Activated CD8-positive, alpha-beta T cell treated with anti-CD3 and anti-CD28 coated beads, Interleukin-2, amount 10 ng/mL, durations not matched to agents 7 days and 5 days (primary cell): Measurements from ENCODE around the gene MAPKAPK5. TPM values are rescaled to one million over a fixed set of nuclear protein-coding genes. Genes with fewer than 3 reads are reported as not detected.

Source experiments
- ATAC-seq: fragments of 150-1000 bp; cut with Tn5 transposase; one replicate; pipeline ENCODE4 v1.10.0; 2021; ENCODE audit warnings: moderate library complexity
- CTCF ChIA-PET: fragments of 350-600 bp; sonication (Branson Sonifier 250); formaldehyde crosslinking; loops from one replicate; lab custom pipeline; 2021; ENCODE audit warnings: antibody characterized with exemption; lab: Charles Lee
- POLR2A ChIA-PET: fragments of 350-600 bp; sonication (Branson Sonifier 250); formaldehyde crosslinking; loops from one replicate; lab custom pipeline; 2021; ENCODE audit warnings: antibody characterized with exemption; lab: Charles Lee
- DNase-seq: peaks from one replicate; pipeline ENCODE4 v3.0.0-alpha.2; 2020
- H3K27ac Mint-ChIP-seq: one replicate; pipeline ENCODE4 v1.8.0; 2021; ENCODE audit warnings: mild to moderate bottlenecking, mixed read lengths
- H3K27me3 Mint-ChIP-seq: one replicate; pipeline ENCODE4 v1.8.0; 2021; ENCODE audit warnings: low read depth, mixed read lengths
- H3K36me3 Mint-ChIP-seq: one replicate; pipeline ENCODE4 v1.8.0; 2021; ENCODE audit warnings: low read depth, mixed read lengths
- H3K4me1 Mint-ChIP-seq: one replicate; pipeline ENCODE4 v1.8.0; 2021; ENCODE audit warnings: low read depth, mixed read lengths
- H3K4me3 Mint-ChIP-seq: one replicate; pipeline ENCODE4 v1.8.0; 2021; ENCODE audit warnings: mild to moderate bottlenecking, mixed read lengths
- H3K9me3 Mint-ChIP-seq: one replicate; pipeline ENCODE4 v1.8.0; 2022; ENCODE audit warnings: mixed read lengths; ENCODE audit not compliant: insufficient read depth
- total RNA-seq, 2 experiments: library from RNA; stranded (reverse); gene quantifications; one replicate each; pipeline ENCODE4 v1.2.3, GENCODE V29; 2021

Gene MAPKAPK5
- total RNA-seq, 2 experiments from 2014 or later = 49.5 to 59.9 TPM

- H3K36me3 Mint-ChIP-seq = peaks cover 25% of the 10 kb centered on the region
- H3K27ac Mint-ChIP-seq = no peak overlapping the region
- H3K4me1 Mint-ChIP-seq = no peaks in the 10 kb centered on the region
- DNase-seq (no peak), ATAC-seq (no peak)
- CTCF ChIA-PET = interaction anchor here (0.7 kb wide), 1 partner anchor 52 kb away, joined by 3 read pairs; no protein-coding TSS in a partner anchor
- no peaks in the 10 kb centered on the region for H3K9me3 Mint-ChIP-seq
- POLR2A ChIA-PET = no interaction called here
- H3K4me3 Mint-ChIP-seq = no peak overlapping the region
- no peaks in the 10 kb centered on the region for H3K27me3 Mint-ChIP-seq
Measured at GRCh38 chr12:111864913-111865312, 22.9 kb downstream of the MAPKAPK5 start.

GRCh38 chr12:111867531-111867930 is 25.5 kb downstream of the MAPKAPK5 start:
- ChIA-PET CTCF (no interaction called here), POLR2A (no interaction called here)
- Mint-ChIP-seq H3K27ac (no peak overlapping the region), H3K4me1 (no peaks in the 10 kb centered on the region), H3K4me3 (no peak overlapping the region), H3K9me3 (no peaks in the 10 kb centered on the region), H3K27me3 (no peaks in the 10 kb centered on the region), H3K36me3 (peaks cover 42% of the 10 kb centered on the region)
- ATAC-seq = no peak
- DNase-seq = no peak

- no peaks in the 10 kb centered on the region for H3K4me1 Mint-ChIP-seq
- DNase-seq (no peak), ATAC-seq (no peak)
- H3K4me3 Mint-ChIP-seq = no peak overlapping the region
- no peak overlapping the region for H3K27ac Mint-ChIP-seq
- H3K27me3 Mint-ChIP-seq = no peaks in the 10 kb centered on the region
- peaks cover 51% of the 10 kb centered on the region for H3K36me3 Mint-ChIP-seq
- H3K9me3 Mint-ChIP-seq = no peaks in the 10 kb centered on the region
- ChIA-PET POLR2A (interaction anchor here (0.8 kb wide), 1 partner anchor 23 kb away, joined by 3 read pairs; no protein-coding TSS in a partner anchor), CTCF (interaction anchor here (0.7 to 1.2 kb wide), 2 partner anchors 18 to 27 kb away, joined by 3 to 4 read pairs; partner anchors contain the start of gene MAPKAPK5)
Measured at GRCh38 chr12:111868676-111869588, 26.9 kb downstream of the MAPKAPK5 start.

- H3K9me3 Mint-ChIP-seq = no peaks in the 10 kb centered on the region
- ChIA-PET POLR2A (no interaction called here), CTCF (interaction anchor here (1.2 kb wide), 1 partner anchor 17 kb away, joined by 4 read pairs; no protein-coding TSS in a partner anchor)
- DNase-seq = no peak
- H3K36me3 Mint-ChIP-seq = peaks cover 51% of the 10 kb centered on the region
- H3K27ac Mint-ChIP-seq = no peak overlapping the region
- no peak overlapping the region for H3K4me3 Mint-ChIP-seq
- ATAC-seq = no peak
- H3K4me1 Mint-ChIP-seq = no peaks in the 10 kb centered on the region
- no peaks in the 10 kb centered on the region for H3K27me3 Mint-ChIP-seq
Measured at GRCh38 chr12:111869671-111870070, 27.6 kb downstream of the MAPKAPK5 start.

GRCh38 chr12:111870216-111870615 is 28.2 kb downstream of the MAPKAPK5 start:
- peaks cover 50% of the 10 kb centered on the region for H3K36me3 Mint-ChIP-seq
- H3K27ac Mint-ChIP-seq = no peak overlapping the region
- H3K27me3 Mint-ChIP-seq = no peaks in the 10 kb centered on the region
- ATAC-seq = no peak
- no peaks in the 10 kb centered on the region for H3K4me1 Mint-ChIP-seq
- no peaks in the 10 kb centered on the region for H3K9me3 Mint-ChIP-seq
- POLR2A ChIA-PET = interaction anchor here (0.7 kb wide), 1 partner anchor 43 kb away, joined by 4 read pairs; no protein-coding TSS in a partner anchor
- CTCF ChIA-PET = interaction anchor here (1.8 kb wide), 1 partner anchor 57 kb away, joined by 6 read pairs; no protein-coding TSS in a partner anchor
- no peak for DNase-seq
- H3K4me3 Mint-ChIP-seq = no peak overlapping the region

- no peak for DNase-seq
- ATAC-seq = no peak
- Mint-ChIP-seq H3K36me3 (peaks cover 54% of the 10 kb centered on the region), H3K4me1 (no peaks in the 10 kb centered on the region), H3K4me3 (no peak overlapping the region), H3K27me3 (no peaks in the 10 kb centered on the region), H3K9me3 (no peaks in the 10 kb centered on the region), H3K27ac (no peak overlapping the region)
- CTCF ChIA-PET = interaction anchor here (1.8 kb wide), 1 partner anchor 58 kb away, joined by 6 read pairs; no protein-coding TSS in a partner anchor
- POLR2A ChIA-PET = interaction anchor here (0.7 kb wide), 1 partner anchor 44 kb away, joined by 4 read pairs; no protein-coding TSS in a partner anchor
Measured at GRCh38 chr12:111870706-111871105, 28.7 kb downstream of the MAPKAPK5 start.

GRCh38 chr12:111873113-111873512 is 31.1 kb downstream of the MAPKAPK5 start:
- POLR2A ChIA-PET = no interaction called here
- CTCF ChIA-PET = no interaction called here
- ATAC-seq (no peak), DNase-seq (no peak)
- Mint-ChIP-seq H3K4me3 (no peak overlapping the region), H3K27me3 (no peaks in the 10 kb centered on the region), H3K36me3 (peaks cover 56% of the 10 kb centered on the region), H3K9me3 (no peaks in the 10 kb centered on the region), H3K4me1 (no peaks in the 10 kb centered on the region), H3K27ac (no peak overlapping the region)

- no peak for DNase-seq
- Mint-ChIP-seq H3K27ac (no peak overlapping the region), H3K27me3 (no peaks in the 10 kb centered on the region), H3K4me1 (no peaks in the 10 kb centered on the region), H3K4me3 (no peak overlapping the region), H3K36me3 (peaks cover 60% of the 10 kb centered on the region), H3K9me3 (no peaks in the 10 kb centered on the region)
- POLR2A ChIA-PET = no interaction called here
- CTCF ChIA-PET = no interaction called here
- no peak for ATAC-seq
Measured at GRCh38 chr12:111881716-111882115, 39.7 kb downstream of the MAPKAPK5 start.

- ATAC-seq = no peak
- H3K27me3 Mint-ChIP-seq = no peaks in the 10 kb centered on the region
- DNase-seq = no peak
- H3K36me3 Mint-ChIP-seq = peaks cover 71% of the 10 kb centered on the region
- H3K4me1 Mint-ChIP-seq = no peaks in the 10 kb centered on the region
- ChIA-PET CTCF (interaction anchor here (1.2 kb wide), 1 partner anchor 18 kb away, joined by 4 read pairs; no protein-coding TSS in a partner anchor), POLR2A (no interaction called here)
- peak overlapping the region; percentile 24 for H3K27ac Mint-ChIP-seq
- H3K4me3 Mint-ChIP-seq = no peak overlapping the region
- no peaks in the 10 kb centered on the region for H3K9me3 Mint-ChIP-seq
Measured at GRCh38 chr12:111886662-111887545, 44.9 kb downstream of the MAPKAPK5 start.

GRCh38 chr12:111887926-111888745 is 46.1 kb downstream of the MAPKAPK5 start:
- Mint-ChIP-seq H3K36me3 (peaks cover 72% of the 10 kb centered on the region), H3K27me3 (no peaks in the 10 kb centered on the region), H3K9me3 (no peaks in the 10 kb centered on the region), H3K27ac (no peak overlapping the region), H3K4me3 (no peak overlapping the region), H3K4me1 (no peaks in the 10 kb centered on the region)
- CTCF ChIA-PET = no interaction called here
- ATAC-seq (no peak), DNase-seq (no peak)
- POLR2A ChIA-PET = interaction anchor here (0.7 kb wide), 1 partner anchor 14 kb away, joined by 3 read pairs; no protein-coding TSS in a partner anchor

- Mint-ChIP-seq H3K9me3 (no peaks in the 10 kb centered on the region), H3K4me3 (no peak overlapping the region), H3K4me1 (no peaks in the 10 kb centered on the region), H3K36me3 (peaks cover 52% of the 10 kb centered on the region), H3K27ac (no peak overlapping the region), H3K27me3 (no peaks in the 10 kb centered on the region)
- POLR2A ChIA-PET = no interaction called here
- DNase-seq (no peak), ATAC-seq (no peak)
- CTCF ChIA-PET = no interaction called here
Measured at GRCh38 chr12:111893287-111893686, 51.3 kb downstream of the MAPKAPK5 start.
